Jurkat, Clone E6-1 (cell line): ENCODE measurements around the gene ENTPD1.
"Not testable (repeated sequence)": the region's sequence is repeated elsewhere in the genome, so short reads cannot be mapped to it uniquely, and the experiment has no call there.

Experiments used
- DNase-seq: peaks from one replicate; pipeline ENCODE4 v3.0.0-alpha.2; 2011; ENCODE audit warnings: low read depth, low spot score
- H3K4me3 ChIP-seq: 2 replicates; pipeline ENCODE4 v1.5.1; 2011; ENCODE audit warnings: mild to moderate bottlenecking, low read length, control low read depth, moderate library complexity

The ENTPD1 gene

DNA sequence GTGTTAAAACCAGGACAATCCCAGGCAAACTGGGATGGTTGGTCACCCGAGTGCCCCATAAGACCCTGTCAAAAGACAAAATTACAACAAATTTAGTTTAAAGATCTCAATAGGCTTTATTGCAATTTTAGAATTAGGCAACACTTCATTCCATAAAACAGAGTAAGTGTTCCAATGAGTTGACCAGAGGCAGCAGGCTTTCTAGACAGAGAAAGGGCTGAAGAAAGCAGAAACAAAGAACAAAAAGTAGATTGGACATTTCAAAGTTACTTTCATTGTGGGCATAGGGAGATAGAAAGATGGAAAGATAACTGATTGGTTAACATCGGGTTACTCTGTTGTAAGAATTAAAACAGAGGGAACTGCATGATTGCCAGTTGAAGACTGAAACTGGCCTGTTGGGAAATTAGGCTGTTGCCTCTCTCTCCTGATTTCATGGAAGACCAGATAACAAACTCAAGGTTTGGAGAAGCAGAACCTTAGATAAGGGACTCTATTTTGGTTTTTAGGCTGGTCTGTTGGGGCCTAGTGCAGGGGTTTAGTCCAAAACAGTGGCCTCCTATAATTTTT lies 36.3 kb downstream of the ENTPD1 start:
- no peak for DNase-seq
- H3K4me3 ChIP-seq = no peak overlapping the region

- no peak overlapping the region for H3K4me3 ChIP-seq
- DNase-seq = no peak
Observed at GRCh38 chr10:95792874-95793285, 36.9 kb downstream of the ENTPD1 start.

DNA sequence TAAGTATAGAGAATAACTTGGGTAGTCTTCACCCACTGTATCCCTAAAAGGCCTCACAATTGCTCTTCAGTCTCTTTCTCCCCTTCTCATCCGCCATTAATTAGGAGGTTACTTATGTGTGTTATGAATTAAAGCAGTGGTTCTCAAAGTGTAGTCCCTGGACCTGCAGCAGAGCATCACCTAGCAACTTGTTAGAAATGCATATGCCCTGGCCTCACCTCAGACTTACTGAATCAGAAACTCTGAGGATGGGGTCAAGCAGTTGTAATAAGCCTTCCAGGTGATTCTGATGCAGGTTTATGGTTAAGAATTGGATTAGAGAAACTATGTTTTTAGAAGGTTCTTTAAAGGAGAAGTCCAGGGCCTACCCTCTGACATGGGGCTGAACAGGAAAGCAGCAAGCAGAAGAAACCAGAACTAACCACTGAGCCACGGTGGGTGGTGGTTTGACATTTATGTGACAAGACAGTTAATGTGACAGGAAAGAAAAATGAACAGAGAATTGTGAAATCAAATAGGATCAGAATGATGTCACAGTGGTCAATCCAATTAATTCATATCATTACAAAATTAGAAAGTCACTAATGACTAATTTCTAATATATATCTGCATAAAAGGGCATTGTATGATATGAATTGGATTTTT lies 37.6 kb downstream of the ENTPD1 start:
- no peak for DNase-seq
- H3K4me3 ChIP-seq = no peak overlapping the region

DNA sequence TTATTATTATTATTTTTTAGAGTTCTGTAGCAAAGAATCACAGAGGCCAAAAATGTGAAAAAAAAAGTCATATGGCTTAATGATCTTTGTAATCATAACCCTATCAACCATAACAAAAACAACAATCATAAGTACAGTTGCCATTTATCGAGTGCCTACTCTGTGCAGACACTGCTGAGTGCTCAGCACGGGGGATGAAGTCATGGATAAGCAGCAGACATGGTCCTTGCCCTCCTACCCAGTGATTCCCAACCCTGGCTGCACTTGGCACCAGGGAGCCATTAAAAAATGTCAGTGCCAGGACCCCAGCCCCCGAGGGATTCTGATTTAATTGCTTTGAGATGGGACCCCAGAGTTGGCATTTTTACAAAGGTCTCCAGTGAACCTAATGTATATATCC lies 38.2 kb downstream of the ENTPD1 start:
- DNase-seq = no peak

DNA sequence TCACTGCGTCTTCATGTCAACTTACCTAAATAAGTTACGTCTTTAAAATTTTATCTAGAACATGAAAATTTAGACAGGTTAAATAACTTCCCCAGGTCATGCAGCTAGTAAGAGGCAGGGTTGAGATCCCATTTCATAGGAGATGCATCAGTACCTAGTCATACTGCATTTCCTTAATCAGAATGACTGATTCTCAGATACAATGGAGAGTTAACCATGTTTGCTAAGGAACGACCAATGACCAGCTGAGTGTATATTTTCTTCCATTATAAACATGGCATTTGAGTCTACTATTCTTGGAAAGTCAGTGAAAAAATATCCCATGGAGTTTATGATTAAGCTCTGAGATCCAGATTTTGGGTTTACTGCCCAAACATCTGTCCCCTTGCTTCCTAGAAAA lies 39.6 kb downstream of the ENTPD1 start:
- no peak overlapping the region for H3K4me3 ChIP-seq
- no peak for DNase-seq

More for the DNA sequence above, 38.2 kb downstream of the ENTPD1 start:
- no peak overlapping the region for H3K4me3 ChIP-seq

- DNase-seq = no peak
- H3K4me3 ChIP-seq = no peak overlapping the region
Observed at GRCh38 chr10:95796504-95796903, 40.5 kb downstream of the ENTPD1 start.

DNA sequence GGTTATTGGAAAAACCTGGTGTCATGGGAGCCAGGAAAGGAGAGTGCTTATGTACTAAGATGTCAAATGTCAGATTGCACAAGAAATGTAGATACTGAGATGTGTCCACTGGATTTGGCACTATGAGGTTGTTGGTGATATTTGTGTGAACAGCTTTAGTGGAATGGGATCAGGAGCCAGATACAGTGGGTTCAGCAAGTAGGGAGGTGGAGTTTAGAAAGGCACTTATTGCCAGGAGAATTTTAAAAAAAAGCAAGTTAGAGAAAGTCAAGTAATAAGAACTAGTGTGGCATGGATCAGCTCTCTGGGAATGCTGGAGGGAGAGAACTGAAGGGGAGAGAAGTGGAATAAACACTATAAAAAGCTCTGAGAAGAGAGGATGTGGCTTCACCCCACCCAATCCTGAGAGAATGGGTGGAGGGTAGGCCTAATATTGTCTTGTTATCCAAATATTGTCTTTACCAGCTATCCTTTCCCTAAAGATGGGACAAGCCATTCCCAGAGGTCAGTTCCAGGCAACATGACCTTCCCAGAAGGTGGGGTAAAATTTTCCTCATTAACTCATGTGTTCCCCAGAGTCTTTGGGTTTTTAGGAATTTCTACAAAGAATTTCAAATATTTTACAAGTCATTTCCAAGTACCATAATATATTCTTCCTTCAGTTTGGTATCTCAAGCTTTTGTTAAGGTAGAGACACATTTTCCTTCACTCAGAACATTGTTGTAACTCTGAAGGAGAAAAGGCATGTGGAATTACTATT lies 42.3 kb downstream of the ENTPD1 start:
- H3K4me3 ChIP-seq = no peak overlapping the region
- no peak for DNase-seq

DNA sequence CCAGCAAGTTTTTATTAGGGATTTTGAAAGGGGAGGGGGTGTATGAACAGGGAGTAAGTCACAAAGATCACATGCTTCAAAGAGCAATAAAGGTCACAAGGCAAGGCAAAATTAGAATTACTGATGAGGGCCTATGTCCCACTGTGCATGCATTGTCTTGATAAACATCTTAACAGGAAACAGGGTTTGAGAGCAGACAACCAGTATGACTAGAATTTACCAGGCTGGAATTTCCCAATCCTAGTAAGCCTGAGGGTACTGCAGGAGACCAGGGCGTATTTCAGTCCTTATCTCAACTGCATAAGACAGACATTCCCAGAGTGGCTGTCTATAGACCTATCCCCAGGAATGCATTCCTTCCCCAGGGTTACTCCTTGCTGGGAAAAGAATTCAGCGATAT lies 44.3 kb downstream of the ENTPD1 start:
- DNase-seq, H3K4me3 ChIP-seq: not testable (repeated sequence)

DNA sequence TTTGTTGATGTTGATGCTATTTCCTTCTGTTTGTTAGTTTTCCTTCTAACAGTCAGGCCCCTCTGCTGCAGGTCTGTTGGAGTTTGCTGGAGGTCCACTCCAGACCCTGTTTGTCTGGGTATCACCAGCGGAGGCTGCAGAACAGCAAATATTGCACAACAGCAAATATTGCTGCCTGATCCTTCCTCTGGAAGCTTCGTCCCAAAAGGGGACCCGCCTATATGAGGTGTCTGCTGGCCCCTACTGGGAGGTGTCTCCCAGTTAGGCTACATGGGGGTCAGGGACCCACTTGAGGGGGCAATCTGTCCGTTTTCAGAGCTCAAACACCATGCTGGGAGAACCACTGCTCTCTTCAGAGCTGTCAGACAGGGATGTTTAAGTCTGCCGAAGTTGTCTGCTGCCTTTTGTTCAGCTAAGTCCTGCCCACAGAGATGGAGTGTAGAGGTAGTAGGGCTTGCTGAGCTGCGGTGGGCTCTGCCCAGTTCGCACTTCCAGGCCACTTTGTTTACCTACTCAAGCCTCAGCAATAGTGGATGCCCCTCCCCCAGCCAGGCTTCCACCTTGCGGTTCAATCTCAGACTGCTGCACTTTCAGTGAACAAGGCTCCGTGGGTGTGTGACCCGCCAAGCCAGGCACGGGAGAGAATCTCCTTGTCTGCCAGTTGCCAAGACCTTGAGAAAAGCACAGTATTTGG lies 50.9 kb downstream of the ENTPD1 start:
- not testable (repeated sequence) for DNase-seq, H3K4me3 ChIP-seq

DNA sequence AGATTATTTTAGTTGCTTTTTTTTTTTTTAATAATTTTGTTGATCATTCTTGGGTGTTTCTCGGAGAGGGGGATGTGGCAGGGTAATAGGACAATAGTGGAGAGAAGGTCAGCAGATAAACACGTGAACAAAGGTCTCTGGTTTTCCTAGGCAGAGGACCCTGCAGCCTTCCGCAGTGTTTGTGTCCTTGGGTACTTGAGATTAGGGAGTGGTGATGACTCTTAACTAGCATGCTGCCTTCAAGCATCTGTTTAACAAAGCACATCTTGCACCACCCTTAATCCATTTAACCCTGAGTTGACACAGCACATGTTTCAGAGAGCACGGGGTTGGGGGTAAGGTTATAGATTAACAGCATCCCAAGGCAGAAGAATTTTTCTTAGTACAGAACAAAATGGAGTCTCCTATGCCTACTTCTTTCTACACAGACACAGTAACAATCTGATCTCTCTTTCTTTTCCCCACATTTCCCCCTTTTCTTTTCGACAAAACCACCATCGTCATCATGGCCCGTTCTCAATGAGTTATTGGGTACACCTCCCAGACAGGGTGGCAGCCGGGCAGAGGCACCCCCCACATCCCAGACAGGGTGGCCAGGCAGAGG lies 52.8 kb downstream of the ENTPD1 start:
- DNase-seq = not testable (repeated sequence)

DNA sequence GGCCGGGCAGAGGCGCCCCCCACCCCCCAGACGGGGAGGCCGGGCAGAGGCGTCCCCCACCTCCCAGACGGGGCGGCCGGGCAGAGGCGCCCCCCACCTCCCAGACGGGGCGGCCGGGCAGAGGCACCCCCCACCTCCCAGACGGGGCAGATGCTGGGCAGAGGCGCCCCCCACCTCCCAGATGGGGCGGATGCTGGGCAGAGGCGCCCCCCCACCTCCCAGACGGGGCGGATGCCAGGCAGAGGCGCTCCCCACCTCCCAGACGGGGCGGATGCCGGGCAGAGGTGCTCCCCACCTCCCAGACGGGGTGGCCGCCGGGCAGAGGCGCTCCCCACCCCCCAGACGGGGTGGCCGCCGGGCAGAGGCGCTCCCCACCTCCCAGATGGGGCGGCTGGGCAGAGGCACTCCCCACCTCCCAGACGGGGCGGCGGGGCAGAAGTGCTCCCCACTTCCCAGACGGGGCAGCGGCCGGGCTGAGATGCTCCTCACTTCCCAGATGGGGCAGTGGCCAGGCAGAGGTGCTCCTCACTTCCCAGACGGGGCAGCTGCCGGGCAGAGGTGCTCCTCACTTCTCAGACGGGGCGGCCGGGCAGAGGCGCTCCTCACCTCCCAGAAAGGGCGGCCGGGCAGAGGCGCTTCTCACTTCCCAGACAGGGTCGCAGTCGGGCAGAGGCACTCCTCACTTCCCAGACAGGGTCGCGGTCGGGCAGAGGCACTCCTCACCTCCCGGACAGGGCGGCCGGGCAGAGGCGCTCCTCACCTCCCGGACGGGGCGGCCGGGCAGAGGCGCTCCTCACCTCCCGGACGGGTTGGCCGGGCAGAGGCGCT lies 53.6 kb downstream of the ENTPD1 start:
- no peak for DNase-seq
- no peak overlapping the region for H3K4me3 ChIP-seq

More for the DNA sequence above, 52.8 kb downstream of the ENTPD1 start:
- not testable (repeated sequence) for H3K4me3 ChIP-seq

- DNase-seq = no peak
- no peak overlapping the region for H3K4me3 ChIP-seq
Observed at GRCh38 chr10:95810198-95810976, 54.4 kb downstream of the ENTPD1 start.

- no peak for DNase-seq
- H3K4me3 ChIP-seq = no peak overlapping the region
Observed at GRCh38 chr10:95813054-95813685, 57.2 kb downstream of the ENTPD1 start.

DNA sequence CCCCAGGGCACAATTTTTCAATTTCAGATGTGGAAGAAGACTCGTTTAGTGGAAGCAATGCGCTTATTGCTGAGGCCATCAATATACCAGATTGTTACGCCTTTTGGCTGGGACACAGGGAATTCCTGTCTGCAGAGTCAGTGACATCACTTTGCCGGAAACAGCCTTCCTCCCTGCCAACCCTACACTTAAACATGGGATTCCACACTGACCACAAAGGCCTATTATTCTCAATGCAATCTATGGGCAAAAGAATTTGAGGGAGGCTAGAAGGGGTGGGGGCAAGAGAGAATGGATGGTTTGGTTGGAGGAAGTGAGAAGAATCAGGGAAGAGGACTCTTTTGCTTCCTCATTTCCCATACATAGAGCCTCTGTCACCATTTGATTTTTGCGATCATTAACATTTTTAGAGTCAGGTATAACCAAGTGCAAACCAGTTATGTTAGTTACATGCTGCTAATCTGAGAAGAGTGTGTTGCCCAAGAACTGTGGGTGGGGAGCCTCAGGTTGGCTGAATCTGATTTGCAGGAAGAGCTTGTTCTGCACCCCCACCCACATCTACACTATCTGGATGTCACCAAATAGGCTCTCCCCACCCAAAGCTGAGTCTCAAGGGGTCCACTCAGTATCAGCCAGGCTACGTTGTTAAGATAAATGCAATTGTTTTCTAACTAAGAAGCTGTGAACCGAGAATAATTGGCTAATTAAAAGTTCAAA lies 58.2 kb downstream of the ENTPD1 start:
- H3K4me3 ChIP-seq = no peak overlapping the region
- no peak for DNase-seq

GRCh38 chr10:95815133-95815532 lies 59.2 kb downstream of the ENTPD1 start:
- no peak overlapping the region for H3K4me3 ChIP-seq
- no peak for DNase-seq

DNA sequence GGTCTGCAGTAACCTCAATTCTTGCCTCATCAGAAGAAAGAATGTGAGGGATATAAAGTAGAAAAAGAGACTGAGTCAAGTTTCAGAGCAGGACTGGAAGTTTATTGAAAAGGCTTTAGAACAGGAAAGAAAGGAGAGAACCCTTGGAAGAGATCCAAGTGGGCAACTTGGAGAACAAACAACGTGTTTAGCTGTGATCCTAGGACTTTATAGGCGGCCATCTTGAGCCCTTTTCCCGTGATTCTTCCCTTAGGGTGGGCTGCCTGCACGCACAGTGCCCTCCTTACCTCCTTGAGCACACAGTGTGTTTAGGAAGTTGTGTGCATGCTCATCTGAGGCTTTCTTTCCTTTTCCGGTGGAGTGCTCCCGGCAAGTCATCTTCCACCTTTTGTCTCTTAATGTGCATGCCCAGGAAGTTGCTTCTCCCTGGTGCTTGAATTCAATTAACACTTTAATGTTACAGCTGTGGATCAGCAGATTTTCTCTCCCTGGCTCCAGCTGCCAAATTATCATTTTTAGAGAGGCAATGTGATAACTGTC lies 59.8 kb downstream of the ENTPD1 start:
- H3K4me3 ChIP-seq = no peak overlapping the region
- no peak for DNase-seq

DNA sequence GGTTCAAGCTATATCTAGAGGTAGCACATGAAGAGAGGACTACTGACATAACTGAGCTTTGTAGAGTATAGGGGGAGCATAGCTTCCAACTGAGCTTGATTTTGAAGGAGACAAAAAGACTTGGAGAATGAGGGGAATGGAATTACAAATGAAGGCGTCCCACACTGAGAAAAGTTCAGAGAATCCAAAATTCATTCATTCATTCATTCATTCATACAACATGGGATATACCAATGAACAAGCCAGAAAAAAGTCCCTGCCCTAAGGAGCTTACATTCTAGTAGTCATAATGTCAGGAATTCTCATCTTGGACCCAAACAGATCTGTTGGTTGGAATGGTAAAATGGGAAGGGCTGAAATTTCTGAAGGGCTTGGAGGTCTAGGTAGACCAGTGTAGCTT lies 62.0 kb downstream of the ENTPD1 start:
- H3K4me3 ChIP-seq = no peak overlapping the region
- DNase-seq = no peak
